ENCODE measurements around the gene IL1B. TPM values are rescaled to one million over a fixed set of nuclear protein-coding genes. Genes with fewer than 3 reads are reported as not detected.

IL1B gene
- total and polyA plus RNA-seq, 7 experiments from 2014 or later: 0.17 to 615 (median 1.1) TPM; not detected in 2

DNA sequence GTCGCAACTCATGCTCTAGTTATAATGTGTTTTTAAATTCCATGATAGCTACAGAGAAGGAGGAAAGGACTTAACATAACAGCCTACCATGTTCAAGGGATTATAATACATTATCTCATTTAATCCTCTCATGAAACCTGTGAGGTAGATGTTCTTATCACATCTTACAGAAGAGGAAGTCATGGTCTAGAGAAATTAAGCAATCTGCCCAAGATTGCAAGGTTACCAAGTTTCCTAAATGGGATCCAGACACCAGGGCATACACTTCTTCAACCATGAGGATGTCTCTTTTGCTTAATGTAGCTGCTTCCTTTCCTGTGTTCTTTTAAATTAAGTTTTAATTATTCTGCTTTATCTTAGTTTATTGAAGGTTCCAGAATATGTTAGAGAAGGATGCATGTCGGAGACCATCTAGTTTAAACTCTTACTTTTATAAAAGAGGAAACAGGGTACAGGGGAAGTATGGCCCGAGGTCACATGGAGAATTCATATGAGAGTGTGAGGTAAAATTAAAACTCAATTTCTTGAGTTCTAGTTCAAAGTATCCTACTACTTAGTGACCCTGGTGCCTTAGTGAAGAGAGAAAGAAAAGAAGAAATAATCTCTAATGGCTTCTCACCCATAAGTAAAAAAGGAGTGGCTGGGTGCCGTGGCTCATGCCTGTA, 48.7 kb downstream of the IL1B start:
- H3K9me3 ChIP-seq (ENCODE audit: control insufficient read depth in 2 of 3, low read length in 3 of 3): no peaks in the 10 kb centered on the region
- H3K4me1 Mint-ChIP-seq: peaks cover 0 to 18% (median 0%) of the 10 kb centered on the region in 7 donors
- DNase-seq (no peak), ATAC-seq (peak; percentile 58)
- no peak overlapping the region for H3K4me3 Mint-ChIP-seq
- H3K27me3 ChIP-seq (ENCODE audit: control insufficient read depth in 2 of 2, insufficient read depth in 2 of 2, low read length in 2 of 2): no peaks in the 10 kb centered on the region
- POLR2A ChIA-PET: no interaction called here
- intact Hi-C loops (cut with micrococcal nuclease): no loop called here
- H3K27ac Mint-ChIP-seq: no peak overlapping the region
- H3K36me3 Mint-ChIP-seq: peaks cover 0 to 11% (median 0%) of the 10 kb centered on the region in 5 donors
- peaks cover 0 to 1% (median 0%) of the 10 kb centered on the region in 11 donors for H3K9me3 Mint-ChIP-seq
- H3K36me3 ChIP-seq (ENCODE audit: control insufficient read depth in 2 of 3, insufficient read depth in 3 of 3, low read length in 3 of 3): no peaks in the 10 kb centered on the region
- H3K4me1 ChIP-seq (ENCODE audit: control insufficient read depth in 2 of 2, insufficient read depth in 2 of 2, low read length in 2 of 2): no peaks in the 10 kb centered on the region
- no peak overlapping the region for H3K27ac ChIP-seq (ENCODE audit: low read depth, low read length)
- peaks cover 7 to 19% (median 8%) of the 10 kb centered on the region in 5 donors for H3K27me3 Mint-ChIP-seq
- H3K4me3 ChIP-seq (ENCODE audit: low read length): no peak overlapping the region
- CTCF ChIA-PET: no interaction called here

DNA sequence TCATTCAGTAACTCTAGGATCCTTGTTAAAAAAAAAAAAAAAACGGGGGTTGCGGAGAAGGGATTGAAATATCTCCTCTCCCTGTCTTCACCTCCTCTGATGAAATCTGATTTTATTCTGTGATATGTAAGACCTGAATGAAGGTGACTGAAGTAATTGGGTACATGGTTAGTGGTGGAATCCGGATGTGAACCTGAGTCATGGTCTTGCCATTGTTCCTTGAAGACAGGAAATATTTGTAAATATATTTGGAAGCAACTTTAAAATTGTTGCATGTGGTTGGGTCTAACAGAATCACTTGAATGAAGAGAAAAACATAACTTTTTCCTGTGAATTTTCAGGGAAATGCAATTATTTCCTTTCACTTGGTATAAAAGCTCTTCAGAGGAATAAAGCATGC, 49.3 kb downstream of the IL1B start:
- ATAC-seq: no peak
- Histone ChIP-seq H3K27me3 (ENCODE audit: control insufficient read depth in 2 of 2, insufficient read depth in 2 of 2, low read length in 2 of 2) (no peaks in the 10 kb centered on the region), H3K9me3 (ENCODE audit: control insufficient read depth in 2 of 3, low read length in 3 of 3) (no peaks in the 10 kb centered on the region), H3K4me3 (ENCODE audit: low read length) (no peak overlapping the region), H3K27ac (ENCODE audit: low read depth, low read length) (no peak overlapping the region), H3K36me3 (ENCODE audit: control insufficient read depth in 2 of 3, insufficient read depth in 3 of 3, low read length in 3 of 3) (no peaks in the 10 kb centered on the region), H3K4me1 (ENCODE audit: control insufficient read depth in 2 of 2, insufficient read depth in 2 of 2, low read length in 2 of 2) (no peaks in the 10 kb centered on the region)
- Mint-ChIP-seq H3K36me3 (peaks cover 0 to 9% (median 0%) of the 10 kb centered on the region in 5 donors), H3K27ac (no peak overlapping the region), H3K4me1 (peaks cover 0 to 22% (median 0%) of the 10 kb centered on the region in 7 donors), H3K4me3 (no peak overlapping the region), H3K9me3 (peaks cover 0 to 1% (median 0%) of the 10 kb centered on the region in 11 donors), H3K27me3 (peaks cover 7 to 19% (median 8%) of the 10 kb centered on the region in 5 donors)
- ChIA-PET POLR2A (no interaction called here), CTCF (no interaction called here)
- no peak for DNase-seq
- intact Hi-C loops (cut with micrococcal nuclease): no loop called here

DNA sequence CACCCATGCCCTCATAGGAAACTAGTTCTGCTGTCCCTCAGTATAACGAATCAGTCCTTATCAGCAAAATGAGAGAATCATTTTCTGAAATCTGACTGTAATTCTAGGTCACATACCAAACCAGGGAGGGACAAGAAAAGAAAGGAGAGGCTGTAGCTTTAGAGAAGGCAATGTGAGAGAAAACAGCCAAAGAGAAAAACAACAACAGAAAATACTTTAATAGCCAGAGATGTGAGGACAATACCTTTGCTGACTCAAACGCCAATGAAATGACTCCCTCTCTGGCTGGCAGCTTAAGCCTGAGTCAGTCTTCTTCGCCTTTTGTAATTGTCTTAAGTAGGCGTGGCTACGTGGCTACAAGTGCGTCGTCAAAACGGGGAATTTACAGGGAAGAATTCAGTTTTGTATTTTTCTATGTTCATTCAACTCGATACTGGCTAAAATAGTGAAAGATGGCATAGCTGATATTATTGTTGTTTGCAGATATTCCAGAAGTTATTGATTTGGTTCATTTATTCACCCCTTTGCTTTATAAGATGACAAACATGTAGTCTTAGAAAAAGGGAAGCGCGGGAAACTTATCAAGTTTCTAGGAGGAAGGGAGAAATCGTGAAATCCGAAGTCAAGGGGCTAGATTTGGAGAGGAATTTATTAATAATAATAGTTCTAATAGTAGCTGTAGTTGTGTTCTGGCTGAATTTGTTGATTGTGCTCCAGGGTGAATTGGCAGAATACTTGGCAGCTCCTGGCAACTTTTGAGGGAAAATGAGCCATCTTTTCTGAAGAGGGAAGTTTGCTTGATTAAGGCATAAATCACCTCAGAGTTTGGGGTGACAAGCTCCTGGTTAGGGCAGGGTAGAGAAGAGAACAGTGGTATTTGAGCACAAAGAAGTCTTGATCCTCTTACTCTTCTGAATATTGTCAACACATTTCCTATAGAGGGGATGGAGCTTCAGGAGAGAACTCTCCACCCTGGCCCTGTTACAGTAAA, 52.1 kb downstream of the IL1B start, which contains the start of gene IL1A:
Gene IL1A (minus strand): TSS at position 295 of the 991 bp plus-strand sequence. CDS start 723 bp downstream, outside the sequence.
- Mint-ChIP-seq H3K27ac (peak within 1 kb of the TSS in 1 of 9 donors; percentile 20), H3K27me3 (peaks cover 7 to 27% (median 10%) of the 10 kb centered on the region in 5 donors), H3K36me3 (peaks cover 0 to 4% (median 0%) of the 10 kb centered on the region in 5 donors), H3K9me3 (no peaks in the 10 kb centered on the region), H3K4me3 (peak within 1 kb of the TSS in 1 of 10 donors; percentile 40), H3K4me1 (peaks cover 0 to 24% (median 0%) of the 10 kb centered on the region in 7 donors)
- ChIA-PET POLR2A (no interaction called here), CTCF (no interaction called here)
- intact Hi-C loops (cut with micrococcal nuclease): no loop called here
- Histone ChIP-seq H3K27ac (ENCODE audit: low read depth, low read length) (no peak within 1 kb of the TSS), H3K4me1 (ENCODE audit: control insufficient read depth in 2 of 2, insufficient read depth in 2 of 2, low read length in 2 of 2) (no peaks in the 10 kb centered on the region), H3K9me3 (ENCODE audit: control insufficient read depth in 2 of 3, low read length in 3 of 3) (no peaks in the 10 kb centered on the region), H3K4me3 (ENCODE audit: low read length) (no peak within 1 kb of the TSS), H3K36me3 (ENCODE audit: control insufficient read depth in 2 of 3, insufficient read depth in 3 of 3, low read length in 3 of 3) (no peaks in the 10 kb centered on the region), H3K27me3 (ENCODE audit: control insufficient read depth in 2 of 2, insufficient read depth in 2 of 2, low read length in 2 of 2) (no peaks in the 10 kb centered on the region)
- no peak for DNase-seq
- ATAC-seq: peak; percentile 78

DNA sequence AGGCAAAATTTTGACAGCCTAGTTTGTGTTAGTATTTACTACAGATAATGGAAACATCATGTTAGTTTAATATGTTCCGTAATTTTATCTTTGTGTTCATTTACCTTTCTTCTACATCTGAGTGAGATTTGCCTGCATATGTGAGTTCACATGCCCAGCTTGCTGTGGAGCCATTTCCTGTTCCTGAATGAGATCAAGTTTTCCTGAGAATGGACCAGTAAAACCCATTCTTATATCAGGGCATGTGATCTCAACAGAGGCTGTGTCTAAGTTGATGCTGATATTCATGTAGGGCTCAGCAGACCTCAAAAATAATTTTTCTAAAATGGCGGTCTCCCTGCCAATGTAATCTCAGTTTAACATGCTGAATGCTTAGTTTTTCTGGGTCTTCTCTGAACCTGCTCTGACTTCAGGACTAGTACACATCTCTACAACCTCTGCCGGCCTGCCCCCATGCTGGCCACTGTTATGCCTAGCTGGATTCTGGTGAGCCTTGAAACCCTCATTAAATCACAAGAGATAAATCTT, 53.3 kb downstream of the IL1B start:
- no peak for ATAC-seq
- Mint-ChIP-seq H3K4me3 (peak overlapping the region in 1 of 10 donors; percentile 38), H3K27ac (no peak overlapping the region), H3K36me3 (peaks cover 0 to 8% (median 0%) of the 10 kb centered on the region in 5 donors), H3K9me3 (no peaks in the 10 kb centered on the region), H3K27me3 (peaks cover 9 to 38% (median 17%) of the 10 kb centered on the region in 5 donors), H3K4me1 (peaks cover 0 to 24% (median 0%) of the 10 kb centered on the region in 7 donors)
- Histone ChIP-seq H3K27me3 (ENCODE audit: control insufficient read depth in 2 of 2, insufficient read depth in 2 of 2, low read length in 2 of 2) (no peaks in the 10 kb centered on the region), H3K27ac (ENCODE audit: low read depth, low read length) (no peak overlapping the region), H3K4me1 (ENCODE audit: control insufficient read depth in 2 of 2, insufficient read depth in 2 of 2, low read length in 2 of 2) (no peaks in the 10 kb centered on the region), H3K4me3 (ENCODE audit: low read length) (no peak overlapping the region), H3K36me3 (ENCODE audit: control insufficient read depth in 2 of 3, insufficient read depth in 3 of 3, low read length in 3 of 3) (no peaks in the 10 kb centered on the region), H3K9me3 (ENCODE audit: control insufficient read depth in 2 of 3, low read length in 3 of 3) (no peaks in the 10 kb centered on the region)
- no peak for DNase-seq
- intact Hi-C loops (cut with micrococcal nuclease): no loop called here
- CTCF ChIA-PET: no interaction called here
- POLR2A ChIA-PET: no interaction called here

DNA sequence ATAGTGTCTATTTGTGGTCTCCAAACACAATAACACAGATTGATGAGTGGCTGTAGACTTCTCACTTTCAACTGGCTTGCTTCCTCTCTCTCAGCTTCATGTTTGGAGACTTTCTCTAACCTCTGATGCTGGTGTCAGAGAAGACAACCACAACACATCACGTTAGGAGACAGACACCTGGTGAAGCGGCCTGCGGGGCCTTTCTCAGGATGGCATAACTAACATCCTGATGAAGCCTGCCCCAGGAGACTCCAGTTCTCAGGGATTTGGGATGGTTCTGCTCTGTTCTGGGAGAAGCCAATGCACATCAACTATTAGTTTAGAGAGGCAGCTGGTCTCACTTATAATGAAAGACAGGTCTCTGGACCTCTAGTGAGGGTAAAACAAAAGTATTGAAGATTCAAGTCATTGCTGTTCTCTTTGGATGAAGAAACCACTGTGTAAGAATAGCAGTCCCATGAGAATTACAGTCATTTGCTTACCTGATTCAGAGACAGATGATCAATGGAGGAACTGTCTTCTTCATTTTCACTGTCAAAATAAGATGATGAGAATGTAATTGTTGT, 54.3 kb downstream of the IL1B start:
- ATAC-seq: no peak
- no peak overlapping the region for H3K27ac Mint-ChIP-seq
- peaks cover 4 to 30% (median 6%) of the 10 kb centered on the region in 7 donors for H3K4me1 Mint-ChIP-seq
- H3K4me1 ChIP-seq (ENCODE audit: control insufficient read depth in 2 of 2, insufficient read depth in 2 of 2, low read length in 2 of 2): peaks cover 0 to 2% of the 10 kb centered on the region in 2 donors
- no peaks in the 10 kb centered on the region for H3K9me3 ChIP-seq (ENCODE audit: control insufficient read depth in 2 of 3, low read length in 3 of 3)
- no peak overlapping the region for H3K4me3 Mint-ChIP-seq
- no peaks in the 10 kb centered on the region for H3K36me3 ChIP-seq (ENCODE audit: control insufficient read depth in 2 of 3, insufficient read depth in 3 of 3, low read length in 3 of 3)
- intact Hi-C loops (cut with micrococcal nuclease): no loop called here
- peaks cover 16 to 46% (median 24%) of the 10 kb centered on the region in 5 donors for H3K27me3 Mint-ChIP-seq
- no peak for DNase-seq
- peaks cover 0 to 13% (median under 1%) of the 10 kb centered on the region in 5 donors for H3K36me3 Mint-ChIP-seq
- no peaks in the 10 kb centered on the region for H3K27me3 ChIP-seq (ENCODE audit: control insufficient read depth in 2 of 2, insufficient read depth in 2 of 2, low read length in 2 of 2)
- no peak overlapping the region for H3K27ac ChIP-seq (ENCODE audit: low read depth, low read length)
- ChIA-PET POLR2A (no interaction called here), CTCF (interaction anchor here (1.1 kb wide), 1 partner anchor 33 kb away, joined by 4 read pairs; no protein-coding TSS in a partner anchor)
- peaks cover 0 to 3% (median 0%) of the 10 kb centered on the region in 11 donors for H3K9me3 Mint-ChIP-seq
- no peak overlapping the region for H3K4me3 ChIP-seq (ENCODE audit: low read length)
